ENCODE data around the gene INO80D. TPM values are rescaled to one million over a fixed set of nuclear protein-coding genes. Genes with fewer than 3 reads are reported as not detected.
"Not testable (repeated sequence)": the region's sequence is repeated elsewhere in the genome, so short reads cannot be mapped to it uniquely, and the experiment has no call there.

Gene INO80D, protein sequence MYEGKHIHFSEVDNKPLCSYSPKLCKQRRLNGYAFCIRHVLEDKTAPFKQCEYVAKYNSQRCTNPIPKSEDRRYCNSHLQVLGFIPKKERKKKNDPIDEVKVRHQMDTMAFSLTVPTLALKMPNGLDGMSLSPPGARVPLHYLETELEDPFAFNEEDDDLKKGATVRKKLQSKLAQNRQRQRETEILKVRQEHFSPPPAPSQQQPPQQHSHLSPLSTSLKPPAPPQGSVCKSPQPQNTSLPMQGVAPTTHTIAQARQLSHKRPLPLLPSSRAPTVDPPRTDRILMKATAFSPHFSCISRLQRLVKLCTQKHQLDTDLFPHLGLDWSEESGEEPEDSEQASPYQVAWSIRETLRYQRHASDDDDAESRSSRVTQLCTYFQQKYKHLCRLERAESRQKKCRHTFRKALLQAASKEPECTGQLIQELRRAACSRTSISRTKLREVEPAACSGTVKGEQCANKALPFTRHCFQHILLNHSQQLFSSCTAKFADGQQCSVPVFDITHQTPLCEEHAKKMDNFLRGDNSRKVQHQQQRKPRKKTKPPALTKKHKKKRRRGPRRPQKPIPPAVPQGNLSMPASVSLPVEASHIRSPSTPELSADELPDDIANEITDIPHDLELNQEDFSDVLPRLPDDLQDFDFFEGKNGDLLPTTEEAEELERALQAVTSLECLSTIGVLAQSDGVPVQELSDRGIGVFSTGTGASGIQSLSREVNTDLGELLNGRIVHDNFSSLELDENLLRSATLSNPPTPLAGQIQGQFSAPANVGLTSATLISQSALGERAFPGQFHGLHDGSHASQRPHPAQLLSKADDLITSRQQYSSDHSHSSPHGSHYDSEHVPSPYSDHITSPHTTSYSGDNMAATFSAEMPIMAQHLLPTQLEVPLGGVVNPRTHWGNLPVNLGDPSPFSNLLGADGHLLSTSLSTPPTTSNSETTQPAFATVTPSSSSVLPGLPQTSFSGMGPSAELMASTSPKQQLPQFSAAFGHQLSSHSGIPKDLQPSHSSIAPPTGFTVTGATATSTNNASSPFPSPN
- total RNA-seq: 20.8 TPM
- long read RNA-seq, partial matches to known transcripts: 5 of 14 reads
- long read RNA-seq, other reads (novel, unspliced or antisense): 9 of 14 reads

DNA sequence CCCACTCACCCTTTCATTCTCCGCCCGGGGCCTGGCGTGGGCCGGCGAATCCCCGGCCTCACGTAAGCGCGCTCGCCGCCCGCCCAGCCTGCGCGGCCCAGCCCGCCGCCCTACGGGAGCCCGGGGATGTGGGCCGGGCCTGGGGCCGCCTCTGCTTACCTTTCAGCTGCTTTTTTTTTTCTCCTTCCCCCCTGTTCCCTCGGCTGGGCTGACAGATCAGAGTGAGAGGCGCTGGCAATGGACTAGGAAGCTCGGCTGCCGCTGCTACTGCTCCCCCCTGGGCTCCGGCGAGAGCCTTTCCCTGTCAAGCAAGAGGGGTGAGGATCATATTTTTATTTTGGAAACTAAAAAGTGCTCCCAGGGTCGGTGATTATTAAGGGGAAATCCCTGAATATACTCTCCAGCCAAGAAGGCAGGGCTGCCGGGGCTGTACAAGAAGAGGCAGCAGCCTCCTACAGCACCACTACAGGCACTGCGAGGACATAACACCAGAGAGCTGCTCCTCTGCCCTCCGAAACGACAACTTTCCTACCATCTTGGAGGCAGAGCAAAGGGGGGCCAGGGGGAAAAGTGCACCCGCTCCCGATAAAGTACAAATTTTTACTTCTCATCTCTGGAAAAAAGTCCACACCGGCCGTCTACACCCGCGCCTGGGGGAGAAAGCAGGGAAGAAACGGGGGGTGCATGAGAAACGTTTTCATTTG, at the start of gene INO80D:
INO80D (minus strand) TSS at position 433 of the 704 bp plus-strand sequence. CDS start 23,158 bp downstream, outside the sequence.
- DNase-seq (ENCODE audit: low spot score): peak; percentile 87
- intact Hi-C loops (cut with DNase I): loop anchor here (1.0 kb wide), 1 partner anchor 73 kb away; the partner anchor contains the start of genes EEF1B2 and NDUFS1

DNA sequence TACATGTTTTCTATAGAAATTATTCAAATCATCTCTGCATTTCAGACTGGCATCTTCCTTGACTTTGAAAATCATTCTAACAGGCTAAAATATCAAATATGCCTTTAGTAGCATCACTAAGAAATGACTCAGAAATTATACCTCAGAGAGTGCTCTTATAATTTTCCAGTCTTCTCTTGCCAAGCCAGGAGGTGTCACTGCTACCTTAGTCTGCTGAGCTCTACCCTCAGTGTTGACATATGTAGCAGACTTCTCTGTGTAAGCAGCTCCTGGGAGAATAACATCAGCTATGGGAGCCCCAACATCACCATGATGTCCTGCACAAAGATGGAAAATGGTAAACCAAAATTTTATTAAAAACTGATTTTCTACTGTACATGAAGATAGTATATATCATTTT, 41.7 kb upstream of the INO80D start:
- intact Hi-C loops (cut with DNase I): no loop called here
- DNase-seq (ENCODE audit: low spot score): no peak

DNA sequence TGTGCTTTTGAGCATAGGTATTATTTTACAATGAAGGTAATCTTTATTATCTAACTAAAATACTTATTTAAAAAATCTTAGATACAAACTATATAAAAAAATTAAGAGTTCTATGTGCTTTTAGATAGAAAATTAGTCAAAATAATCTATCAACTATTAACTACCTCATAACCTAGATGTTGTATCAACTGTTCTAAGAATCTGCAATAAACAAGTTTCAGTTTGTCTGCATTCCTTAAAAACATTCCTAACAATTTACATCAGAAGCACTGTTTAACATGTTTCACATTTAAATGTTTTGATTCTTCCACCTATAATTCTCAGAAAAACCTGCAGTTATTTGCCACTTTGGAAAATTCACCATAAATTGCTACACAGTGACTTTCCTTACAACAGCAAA, 39.9 kb upstream of the INO80D start:
- no peak for DNase-seq (ENCODE audit: low spot score)
- intact Hi-C loops (cut with DNase I): no loop called here

DNA sequence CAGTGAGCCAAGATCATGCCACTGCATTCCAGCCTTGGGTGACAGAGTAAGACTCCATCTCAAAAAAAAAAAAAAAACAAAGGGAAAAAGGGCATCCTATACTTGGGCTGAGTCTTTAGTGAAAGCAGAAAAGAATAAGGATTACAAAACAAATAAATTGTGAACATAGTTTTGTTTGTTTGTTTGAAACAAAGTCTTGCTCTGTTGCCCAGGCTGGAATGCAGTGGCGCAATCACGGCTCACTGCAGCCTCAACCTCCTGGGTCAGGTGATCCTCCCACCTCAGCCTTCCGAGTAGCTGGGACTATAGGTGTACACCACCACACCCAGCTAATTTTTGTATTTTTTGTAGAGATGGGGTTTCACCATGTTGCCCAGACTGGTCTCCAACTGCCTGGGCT, 36.6 kb upstream of the INO80D start:
- DNase-seq (ENCODE audit: low spot score); intact Hi-C loops (cut with DNase I): not testable (repeated sequence)

DNA sequence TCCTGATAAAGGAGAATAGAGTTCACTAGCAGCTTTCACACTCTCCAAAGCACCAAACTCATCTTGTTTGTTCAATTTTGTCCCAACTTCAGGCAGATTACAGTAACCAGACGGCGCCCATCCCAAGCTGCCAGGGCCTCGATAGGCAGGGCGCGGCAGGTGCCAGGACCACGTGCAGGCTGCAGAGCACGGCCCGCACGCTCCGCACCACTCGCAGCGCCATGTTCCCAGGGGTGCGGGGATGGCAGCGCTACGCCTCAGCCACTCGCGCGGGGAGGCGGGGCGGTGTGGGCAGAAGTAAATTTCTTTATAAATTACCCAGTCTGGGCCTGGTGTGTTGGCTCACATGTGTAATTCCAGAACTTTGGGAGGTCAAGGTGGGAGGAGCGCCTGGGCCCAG, 30.3 kb upstream of the INO80D start:
- no peak for DNase-seq (ENCODE audit: low spot score)
- intact Hi-C loops (cut with DNase I): no loop called here

DNA sequence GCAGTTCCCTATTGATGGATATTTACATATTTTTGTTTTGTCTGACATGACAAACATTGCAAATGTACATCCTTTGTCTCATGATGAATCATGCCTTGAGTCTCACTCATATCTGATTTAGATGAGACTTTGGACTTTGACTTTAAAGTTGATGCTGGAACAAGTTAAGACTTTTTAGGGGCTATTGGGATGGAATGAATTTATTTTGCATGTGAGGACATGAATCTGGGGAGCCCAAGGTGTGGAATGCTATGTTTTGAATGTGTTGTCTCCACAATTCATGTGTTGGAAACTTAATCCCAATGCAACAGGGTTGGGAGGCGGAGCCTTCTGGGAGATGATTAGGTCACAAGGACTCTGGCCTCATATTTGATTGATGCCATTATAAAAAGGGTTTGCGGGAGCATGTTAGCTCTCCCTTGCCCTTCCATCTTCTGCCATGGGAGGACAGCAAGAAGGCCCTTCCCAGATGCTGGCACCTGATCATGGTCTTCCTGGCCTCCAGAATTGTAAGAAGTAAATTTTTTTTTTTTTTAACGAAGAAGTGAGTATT, 29.1 kb upstream of the INO80D start:
- DNase-seq (ENCODE audit: low spot score): no peak
- intact Hi-C loops (cut with DNase I): no loop called here

DNA sequence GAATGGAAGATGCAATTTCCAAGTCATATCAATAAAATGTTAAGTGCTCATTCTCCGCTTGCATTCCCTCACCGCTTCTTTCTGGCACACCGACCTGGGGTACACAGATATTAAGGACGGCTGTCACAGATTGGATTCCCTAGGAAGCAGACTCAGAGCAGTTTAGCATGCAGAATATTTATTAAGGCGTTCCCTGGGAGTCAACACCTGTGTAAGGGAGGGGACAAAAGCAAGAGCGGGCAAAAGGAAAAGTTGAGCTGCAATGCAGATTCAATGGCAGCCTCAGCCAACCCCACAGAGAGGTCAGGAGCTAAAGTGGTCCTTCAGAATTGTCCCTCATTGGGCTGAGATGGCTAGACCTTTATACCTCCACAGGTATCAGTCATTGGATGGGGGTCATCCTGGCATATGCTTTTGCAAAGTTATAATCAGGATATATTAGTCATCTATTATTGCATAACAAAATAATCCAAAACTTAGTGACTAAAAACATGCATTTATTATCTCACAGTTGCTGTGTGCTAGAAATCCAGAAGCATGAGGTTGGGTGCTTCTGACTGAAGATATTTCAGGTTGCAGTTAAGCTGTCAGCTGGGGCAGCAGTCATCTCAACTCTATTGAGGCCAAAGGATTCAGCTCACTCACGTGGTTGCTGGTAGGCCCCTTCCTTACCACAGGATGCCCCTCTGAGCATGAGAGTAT, 27.0 kb upstream of the INO80D start:
- intact Hi-C loops (cut with DNase I): no loop called here
- DNase-seq (ENCODE audit: low spot score): no peak

DNA sequence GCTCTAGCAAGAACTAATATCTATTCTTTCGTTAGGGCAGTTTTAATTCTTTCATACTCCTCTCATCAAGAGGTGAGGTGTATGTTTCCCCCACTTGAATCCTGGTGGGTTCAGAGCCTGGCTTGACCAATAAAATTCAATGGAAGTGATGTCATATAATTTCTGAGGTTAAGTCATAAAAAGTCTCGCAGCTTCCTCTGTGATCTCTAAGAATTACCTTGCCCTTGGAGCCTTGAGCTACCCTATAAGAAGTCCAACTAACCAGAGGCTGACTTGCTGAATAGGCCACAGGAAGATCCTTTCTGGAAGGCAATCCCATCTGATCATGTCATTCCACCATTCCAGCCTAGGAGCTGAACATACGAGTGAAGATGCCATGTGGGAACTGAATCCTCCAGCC, 26.1 kb upstream of the INO80D start:
- no peak for DNase-seq (ENCODE audit: low spot score)
- intact Hi-C loops (cut with DNase I): no loop called here

DNA sequence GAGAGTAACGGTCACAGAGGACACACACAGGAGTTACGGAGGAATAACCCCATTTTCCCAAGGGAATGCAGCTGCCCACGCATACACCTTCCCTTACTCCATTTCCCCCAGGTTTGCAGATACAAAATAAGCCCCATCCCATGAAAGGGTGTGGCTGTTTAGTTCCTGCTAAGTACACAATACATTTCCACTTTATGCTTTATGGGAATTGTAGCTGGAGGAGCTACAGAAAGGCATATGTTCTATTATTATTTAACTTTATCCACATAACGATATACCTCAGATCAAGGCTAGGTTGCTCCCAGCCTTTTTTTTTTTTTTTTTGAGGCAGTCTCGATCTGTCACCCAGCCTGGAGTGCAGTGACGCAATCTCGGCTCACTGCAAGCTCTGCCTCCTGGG, 22.7 kb upstream of the INO80D start:
- intact Hi-C loops (cut with DNase I): no loop called here
- DNase-seq (ENCODE audit: low spot score): no peak

DNA sequence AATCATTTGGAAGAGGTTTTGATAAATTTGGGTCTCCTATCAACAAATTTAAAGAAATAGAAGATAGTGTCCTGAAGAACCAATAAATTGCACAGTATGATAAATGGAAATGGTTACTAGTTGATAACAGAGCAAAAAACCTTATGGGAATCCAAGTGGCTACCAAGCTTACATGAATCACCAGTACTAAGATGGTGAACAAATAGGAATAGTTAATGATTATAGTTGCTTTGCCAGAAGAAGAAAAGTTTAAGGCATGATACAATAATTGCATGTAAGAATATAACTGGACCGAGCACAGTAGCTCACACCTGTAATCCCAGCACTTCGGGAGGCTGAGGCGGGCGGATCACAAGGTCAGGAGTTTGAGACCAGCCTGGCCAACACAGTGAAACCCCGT, 19.6 kb upstream of the INO80D start:
- intact Hi-C loops (cut with DNase I): no loop called here
- no peak for DNase-seq (ENCODE audit: low spot score)

DNA sequence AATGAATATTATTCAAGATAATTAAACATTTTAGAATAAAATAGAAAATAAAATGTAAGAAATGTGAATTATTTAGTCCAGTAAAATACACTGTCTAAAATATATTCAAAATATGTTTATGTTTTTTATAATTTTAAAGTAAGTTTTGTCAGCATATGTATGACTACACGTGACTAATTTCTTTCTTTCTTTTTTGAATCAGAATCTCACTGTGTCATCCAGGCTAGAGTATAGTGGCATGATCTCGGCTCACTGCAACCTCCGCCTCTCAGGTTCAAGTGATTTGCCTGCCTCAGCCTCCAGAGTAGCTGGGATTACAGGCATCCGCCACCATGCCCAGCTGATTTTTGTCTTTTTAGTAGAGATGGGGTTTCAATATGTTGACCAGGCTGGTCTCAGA, 19.1 kb upstream of the INO80D start:
- intact Hi-C loops (cut with DNase I): no loop called here
- no peak for DNase-seq (ENCODE audit: low spot score)

DNA sequence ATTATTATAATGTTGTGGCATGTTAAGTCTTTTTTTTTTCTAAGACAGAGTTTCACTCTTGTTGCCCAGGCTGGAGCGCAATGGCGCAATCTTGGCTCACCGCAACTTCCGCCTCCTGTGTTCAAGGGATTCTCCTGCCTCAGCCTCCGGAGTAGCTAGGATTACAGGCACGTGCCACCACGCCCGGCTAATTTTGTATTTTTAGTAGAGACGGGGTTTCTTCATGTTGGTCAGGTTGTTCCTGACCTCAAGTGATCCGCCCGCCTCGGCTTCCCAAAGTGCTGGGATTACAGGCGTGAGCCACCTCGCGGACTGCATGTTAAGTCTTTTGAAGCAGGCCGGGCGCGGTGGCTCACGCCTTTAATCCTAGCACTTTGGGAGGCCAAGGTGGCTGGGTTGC, 12.9 kb upstream of the INO80D start:
- peak; percentile 88 for DNase-seq (ENCODE audit: low spot score)
- intact Hi-C loops (cut with DNase I): not testable (repeated sequence)

DNA sequence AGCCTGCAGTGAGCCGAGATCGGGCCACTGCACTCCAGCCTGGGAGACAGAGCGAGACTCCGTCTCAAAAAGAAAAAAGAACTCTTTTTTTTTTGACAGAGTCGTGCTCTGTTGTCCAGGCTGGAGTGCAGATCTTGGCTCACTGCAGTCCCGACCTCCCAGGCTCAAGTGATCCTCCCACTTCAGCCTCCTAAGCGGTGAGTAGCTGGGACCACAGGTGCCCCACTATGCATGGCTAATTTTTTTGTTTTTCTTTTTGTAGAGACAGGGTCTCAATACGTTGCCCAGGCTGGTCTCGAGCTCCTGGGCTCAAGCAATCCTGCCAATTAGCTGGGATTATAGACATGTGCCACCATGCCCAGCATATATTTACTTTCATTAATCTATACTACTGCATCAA, 12.5 kb upstream of the INO80D start:
- intact Hi-C loops (cut with DNase I): no loop called here
- no peak for DNase-seq (ENCODE audit: low spot score)

DNA sequence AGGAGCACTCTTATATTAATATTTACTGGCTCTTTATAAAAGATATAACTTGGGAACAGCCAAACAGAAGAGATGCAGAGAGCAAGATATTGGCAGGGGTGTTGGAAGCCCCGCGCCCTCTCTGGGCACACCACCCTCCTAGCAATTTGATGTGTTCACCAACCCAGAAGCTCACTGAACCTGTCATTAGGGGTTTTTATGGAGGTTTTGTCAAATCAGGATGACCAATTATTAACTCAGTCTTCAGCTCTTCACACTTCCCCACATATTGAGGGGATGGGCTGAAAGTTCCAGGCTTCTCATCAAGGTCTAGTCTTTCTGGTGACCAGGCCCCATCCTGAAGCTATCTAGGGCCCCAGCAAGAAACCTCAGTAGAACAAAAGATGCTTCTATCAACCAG, 10.9 kb upstream of the INO80D start:
- no peak for DNase-seq (ENCODE audit: low spot score)
- intact Hi-C loops (cut with DNase I): no loop called here

DNA sequence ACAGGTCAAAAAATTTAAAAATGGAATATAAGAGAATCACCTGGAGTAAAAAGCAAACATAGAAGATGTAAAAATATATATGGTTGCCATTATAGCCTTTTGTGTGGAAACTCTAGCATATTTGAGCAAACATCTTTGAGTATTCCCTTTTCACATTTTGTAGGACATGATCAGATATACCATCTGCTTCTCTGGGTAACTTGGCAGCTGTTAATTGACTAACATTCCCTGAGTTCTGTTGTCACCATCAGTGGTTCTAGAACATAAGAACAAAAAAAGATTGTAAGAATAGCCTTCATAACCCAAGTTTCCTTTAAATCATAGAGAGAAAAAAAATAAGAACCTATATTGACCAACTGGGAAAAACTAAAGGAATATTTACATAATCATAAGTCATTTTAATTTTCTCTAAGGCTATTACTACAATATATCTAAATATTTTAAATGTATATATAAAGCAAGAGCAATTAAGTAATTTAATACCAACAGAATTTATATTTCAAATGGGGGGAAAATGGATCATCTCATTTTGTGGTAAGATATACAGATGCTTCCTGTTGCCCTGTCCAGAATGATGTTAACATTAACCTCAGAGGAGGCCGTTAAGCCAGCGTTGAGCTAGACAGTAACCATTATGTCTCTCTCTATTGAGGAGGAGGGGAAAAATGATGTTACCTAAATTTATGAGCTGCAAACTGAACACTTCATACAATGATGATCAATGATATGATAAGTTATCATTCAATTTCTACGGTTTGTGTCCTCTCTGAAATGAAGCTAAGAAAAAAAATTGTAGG, 9.8 kb upstream of the INO80D start:
- no peak for DNase-seq (ENCODE audit: low spot score)
- intact Hi-C loops (cut with DNase I): no loop called here

DNA sequence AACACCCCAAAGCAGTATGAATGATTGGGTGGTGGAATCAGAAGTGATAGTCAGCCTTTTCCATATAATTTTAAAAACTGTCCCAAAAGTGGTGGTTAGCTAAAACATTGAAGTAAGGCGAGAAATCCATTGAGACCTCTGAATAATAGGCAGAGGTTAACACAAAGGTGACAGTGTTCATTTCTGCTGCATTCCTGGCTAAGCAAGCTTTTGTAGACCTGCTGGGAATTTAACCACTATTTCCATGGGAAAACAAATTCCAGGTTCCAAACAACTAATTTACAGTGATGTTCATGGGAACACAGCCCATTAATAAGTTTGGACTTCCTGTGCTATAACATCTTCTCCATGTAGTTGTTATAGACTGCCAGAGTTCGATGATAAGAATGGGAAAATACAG, 6.3 kb upstream of the INO80D start:
- DNase-seq (ENCODE audit: low spot score): no peak
- intact Hi-C loops (cut with DNase I): no loop called here

DNA sequence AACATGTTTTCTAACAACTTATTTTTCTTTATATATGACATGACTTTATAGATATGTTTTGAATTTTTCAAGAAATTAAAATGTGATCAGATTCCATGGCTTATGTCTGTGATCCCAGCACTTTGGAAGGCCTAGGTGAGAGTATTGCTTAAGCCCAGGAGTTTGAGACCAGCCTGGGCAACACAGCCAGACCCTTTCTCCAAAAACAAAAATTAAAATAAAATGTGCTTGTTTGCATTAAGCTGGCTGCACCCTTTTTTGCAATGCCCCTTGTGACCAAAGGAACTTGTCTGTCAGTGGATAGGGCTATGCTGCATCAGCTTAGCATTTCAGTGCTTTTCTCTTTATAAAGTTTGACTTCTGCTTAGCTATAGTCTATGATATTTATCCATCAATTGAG, 2.3 kb upstream of the INO80D start:
- no peak for DNase-seq (ENCODE audit: low spot score)
- intact Hi-C loops (cut with DNase I): no loop called here

DNA sequence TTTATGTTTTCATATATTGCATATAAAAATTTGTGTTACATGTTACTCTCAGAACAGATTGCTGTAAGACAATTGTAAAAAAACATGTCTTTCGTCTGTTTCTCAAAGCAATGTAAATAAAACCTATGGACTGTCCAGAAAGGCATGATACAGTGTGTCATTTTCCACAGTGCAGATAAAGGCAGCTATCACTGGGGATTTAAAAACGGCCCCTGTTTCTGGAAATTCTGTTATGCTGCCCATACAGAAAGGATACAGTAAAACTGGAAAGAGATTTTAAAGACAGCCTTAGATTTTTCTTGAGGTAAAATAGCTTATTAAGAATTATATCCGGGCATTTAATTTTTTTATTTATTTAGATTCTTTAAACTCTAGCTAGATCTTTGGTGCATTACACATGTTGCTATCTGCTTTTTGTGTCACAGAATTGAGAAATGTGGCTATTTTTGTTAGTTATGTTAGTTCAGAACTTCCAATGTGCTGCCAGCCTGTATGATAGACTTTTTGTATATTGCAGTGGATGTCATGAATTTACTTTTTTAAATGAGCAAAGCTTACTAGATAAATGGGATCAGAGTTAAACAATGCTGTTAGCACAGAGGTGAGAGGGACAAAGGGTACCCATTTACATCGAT, 859 bp upstream of the INO80D start:
- intact Hi-C loops (cut with DNase I): no loop called here
- DNase-seq (ENCODE audit: low spot score): no peak
